NCI-H82 treated with DMSO at 0.1 percent for 48 hours (cell line): ENCODE data around the gene L3MBTL4.
A peak's percentile ranks its signal among the peaks of the same experiment; 100 is the strongest.
"Not testable (repeated sequence)": the region's sequence is repeated elsewhere in the genome, so short reads cannot be mapped to it uniquely, and the experiment has no call there.

Experiments
- DNase-seq: peaks from one replicate; lab custom pipeline; 2025; ENCODE audit not compliant: unreplicated experiment; lab: John Stamatoyannopoulos, UW

L3MBTL4 gene

GRCh38 chr18:6047596-6047995 lies 367.1 kb downstream of the L3MBTL4 start:
- not testable (repeated sequence) for DNase-seq

GRCh38 chr18:6044773-6045172 lies 369.9 kb downstream of the L3MBTL4 start:
- DNase-seq = no peak

GRCh38 chr18:6044319-6044718 lies 370.4 kb downstream of the L3MBTL4 start:
- DNase-seq = no peak

- no peak for DNase-seq
Observed at GRCh38 chr18:6039055-6039454, 375.7 kb downstream of the L3MBTL4 start.

- DNase-seq = no peak
Observed at GRCh38 chr18:6031442-6031841, 383.3 kb downstream of the L3MBTL4 start.

- no peak for DNase-seq
Observed at GRCh38 chr18:6031002-6031401, 383.7 kb downstream of the L3MBTL4 start.

- DNase-seq = no peak
Observed at GRCh38 chr18:6024745-6025248, 389.9 kb downstream of the L3MBTL4 start.

- DNase-seq = no peak
Observed at GRCh38 chr18:6023551-6023950, 391.2 kb downstream of the L3MBTL4 start.

GRCh38 chr18:6022845-6023244 lies 391.9 kb downstream of the L3MBTL4 start:
- DNase-seq = peak; percentile 3

GRCh38 chr18:6022074-6022444 lies 392.7 kb downstream of the L3MBTL4 start:
- DNase-seq = no peak

- no peak for DNase-seq
Observed at GRCh38 chr18:6021306-6022073, 393.2 kb downstream of the L3MBTL4 start.

GRCh38 chr18:6018671-6019070 lies 396.0 kb downstream of the L3MBTL4 start:
- DNase-seq = no peak

GRCh38 chr18:6017171-6017570 lies 397.5 kb downstream of the L3MBTL4 start:
- no peak for DNase-seq

- DNase-seq = no peak
Observed at GRCh38 chr18:6015364-6015763, 399.3 kb downstream of the L3MBTL4 start.

GRCh38 chr18:6013171-6013810 lies 401.4 kb downstream of the L3MBTL4 start:
- no peak for DNase-seq

GRCh38 chr18:6010921-6011320 lies 403.8 kb downstream of the L3MBTL4 start:
- DNase-seq = no peak

- no peak for DNase-seq
Observed at GRCh38 chr18:6010284-6010683, 404.4 kb downstream of the L3MBTL4 start.

- DNase-seq = no peak
Observed at GRCh38 chr18:6009756-6010155, 405.0 kb downstream of the L3MBTL4 start.

- no peak for DNase-seq
Observed at GRCh38 chr18:6004683-6005082, 410.0 kb downstream of the L3MBTL4 start.

GRCh38 chr18:6004119-6004518 lies 410.6 kb downstream of the L3MBTL4 start:
- DNase-seq = no peak

GRCh38 chr18:6001867-6002266 lies 412.8 kb downstream of the L3MBTL4 start:
- DNase-seq = no peak

- no peak for DNase-seq
Observed at GRCh38 chr18:5998907-5999306, 415.8 kb downstream of the L3MBTL4 start.
